Subcutaneous adipose tissue (tissue), 4 donors: ENCODE measurements around the gene RPS6KB1. TPM values are rescaled to one million over a fixed set of nuclear protein-coding genes. Genes with fewer than 3 reads are reported as not detected.

Source experiments
- total RNA-seq, 4 donors: library from RNA; depleted of rRNA; stranded (reverse); fragments of >200 nt; gene quantifications; one replicate each; pipeline ENCODE4 v1.1.0, GENCODE V29; 2016
- TF ChIP-seq, protein P1 (sequence below): fragments of 450-650 bp; IDR thresholded peaks from one replicate; pipeline ENCODE4 v1.5.1; 2016; ENCODE audit warnings: low read depth, mild to moderate bottlenecking, control low read depth, antibody characterized with exemption, moderate library complexity

The RPS6KB1 gene
- total RNA-seq, 4 donors from 2014 or later, result 26.5 to 45.5 (median 35.0) TPM

DNA sequence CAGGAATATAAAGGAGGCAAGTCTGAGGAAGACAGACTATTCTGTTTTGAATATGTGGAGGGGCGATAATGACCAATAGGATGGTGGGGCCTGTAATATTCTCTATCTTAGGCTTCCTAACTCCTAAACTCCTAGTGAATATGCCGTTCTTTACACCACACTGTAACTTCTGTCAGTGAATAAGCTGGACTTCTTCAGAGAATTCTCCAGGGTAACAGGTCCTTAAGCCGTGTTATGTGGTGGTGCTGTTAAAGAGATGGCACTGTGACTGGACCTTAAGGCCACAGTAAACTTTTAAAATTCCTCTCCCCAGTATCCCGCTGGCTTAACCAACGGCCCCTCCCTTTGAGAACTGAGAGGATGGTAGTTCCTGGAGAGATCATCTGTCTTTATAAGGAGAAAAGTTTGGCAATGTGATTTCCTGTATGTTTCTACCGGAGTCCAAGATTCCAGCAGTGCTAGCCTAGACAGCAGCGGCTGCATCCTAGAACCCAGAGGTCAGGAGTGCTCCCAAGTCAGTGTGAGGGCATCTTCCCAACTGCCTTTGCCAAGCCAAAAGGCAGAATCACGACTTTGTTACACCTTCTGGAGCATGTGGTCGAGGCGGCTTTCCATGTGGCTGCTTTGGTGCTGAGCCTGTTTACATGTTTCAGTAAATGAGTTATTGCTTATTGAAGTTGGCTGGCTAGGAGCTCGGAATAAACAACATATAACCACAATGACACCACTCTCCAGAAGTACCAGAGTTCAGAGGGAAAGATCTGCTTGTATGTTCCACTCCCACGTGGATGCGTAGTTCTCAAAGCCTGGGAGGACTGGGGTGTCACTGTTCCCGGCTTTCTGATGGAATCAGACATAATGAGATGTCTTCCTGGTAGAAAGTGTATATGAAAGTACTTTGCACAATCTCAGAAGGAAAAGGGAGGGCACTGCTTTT is 41.2 kb upstream of the RPS6KB1 start:
- TF ChIP-seq, protein P1, sequence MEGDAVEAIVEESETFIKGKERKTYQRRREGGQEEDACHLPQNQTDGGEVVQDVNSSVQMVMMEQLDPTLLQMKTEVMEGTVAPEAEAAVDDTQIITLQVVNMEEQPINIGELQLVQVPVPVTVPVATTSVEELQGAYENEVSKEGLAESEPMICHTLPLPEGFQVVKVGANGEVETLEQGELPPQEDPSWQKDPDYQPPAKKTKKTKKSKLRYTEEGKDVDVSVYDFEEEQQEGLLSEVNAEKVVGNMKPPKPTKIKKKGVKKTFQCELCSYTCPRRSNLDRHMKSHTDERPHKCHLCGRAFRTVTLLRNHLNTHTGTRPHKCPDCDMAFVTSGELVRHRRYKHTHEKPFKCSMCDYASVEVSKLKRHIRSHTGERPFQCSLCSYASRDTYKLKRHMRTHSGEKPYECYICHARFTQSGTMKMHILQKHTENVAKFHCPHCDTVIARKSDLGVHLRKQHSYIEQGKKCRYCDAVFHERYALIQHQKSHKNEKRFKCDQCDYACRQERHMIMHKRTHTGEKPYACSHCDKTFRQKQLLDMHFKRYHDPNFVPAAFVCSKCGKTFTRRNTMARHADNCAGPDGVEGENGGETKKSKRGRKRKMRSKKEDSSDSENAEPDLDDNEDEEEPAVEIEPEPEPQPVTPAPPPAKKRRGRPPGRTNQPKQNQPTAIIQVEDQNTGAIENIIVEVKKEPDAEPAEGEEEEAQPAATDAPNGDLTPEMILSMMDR, result no peak

DNA sequence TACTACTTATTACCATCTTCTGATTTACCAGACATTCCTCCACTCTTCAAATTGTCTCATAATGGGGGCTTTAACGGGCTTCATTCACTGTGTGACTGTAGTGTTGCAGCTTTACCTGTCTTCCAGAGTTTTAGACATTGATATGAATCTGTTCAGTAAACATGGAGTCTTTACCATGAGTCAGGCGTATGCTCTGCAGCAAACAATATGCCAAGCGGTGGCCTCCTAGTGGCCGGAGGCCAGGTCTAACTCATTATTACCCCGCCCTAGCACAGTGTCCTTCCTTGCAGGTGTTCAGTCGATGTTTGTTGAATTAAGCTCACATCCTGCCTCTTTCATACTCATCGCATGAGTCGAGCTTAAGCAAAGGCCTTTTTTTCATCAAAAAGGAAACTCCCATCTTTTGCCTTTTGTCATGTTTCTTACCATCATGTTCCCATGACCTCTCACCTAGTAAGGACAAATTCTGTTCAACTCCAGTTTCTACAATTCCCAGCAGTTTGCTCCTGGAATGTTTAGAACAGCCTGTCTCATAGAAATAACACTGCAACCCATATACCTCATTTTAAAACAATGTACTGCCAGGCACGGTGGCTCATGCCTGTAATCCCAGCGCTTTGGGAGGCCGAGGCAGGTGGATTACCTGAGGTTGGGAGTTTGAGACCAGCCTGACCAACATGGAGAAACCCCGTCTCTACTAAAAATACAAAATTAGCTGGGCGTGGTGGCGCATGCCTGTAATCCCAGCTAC is 39.6 kb upstream of the RPS6KB1 start:
- TF ChIP-seq, protein P1, result peak; percentile 35

DNA sequence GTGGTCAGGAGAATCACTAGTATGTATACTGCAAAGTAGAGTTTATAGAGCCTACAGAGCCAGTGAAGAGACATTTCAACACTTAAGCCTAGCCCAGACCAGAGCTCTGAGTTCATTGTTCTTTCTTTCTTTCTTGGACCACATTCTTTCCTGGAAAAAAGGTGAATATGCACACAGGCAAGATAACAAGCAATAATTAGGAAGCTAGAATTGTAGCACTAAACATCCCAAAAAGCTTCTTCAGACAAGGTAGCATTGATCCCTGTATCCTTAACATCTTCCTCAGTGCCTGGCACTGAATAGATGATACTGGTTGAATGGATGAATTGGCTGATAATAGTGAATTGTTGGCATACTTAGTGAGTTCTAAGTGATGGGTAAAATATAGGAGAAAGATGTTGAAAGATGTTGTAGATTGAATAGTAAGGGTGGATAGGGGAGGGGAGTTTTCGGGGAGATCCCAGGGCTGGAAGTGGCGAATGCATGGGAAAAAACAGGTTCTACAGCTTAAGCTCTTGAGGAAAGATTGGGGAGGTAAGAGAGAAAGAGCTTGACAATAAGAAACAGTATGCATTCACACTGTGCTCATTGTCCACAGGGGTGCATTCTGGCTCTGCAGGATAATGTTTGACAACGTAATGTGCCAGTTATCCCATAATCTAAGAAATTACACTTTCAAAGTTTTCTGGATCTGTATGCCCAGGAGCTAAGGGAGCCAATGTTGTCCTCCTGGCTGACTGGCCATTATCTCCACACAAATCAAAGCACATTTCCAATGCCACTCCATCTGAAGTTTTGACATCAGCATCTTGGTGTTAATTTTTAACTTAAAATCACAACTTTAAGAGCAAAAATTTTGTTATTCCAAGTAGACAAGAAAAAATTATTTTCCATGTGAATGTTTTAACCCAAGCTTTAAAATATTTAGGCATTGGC is 35.8 kb upstream of the RPS6KB1 start:
- TF ChIP-seq, protein P1, result no peak

DNA sequence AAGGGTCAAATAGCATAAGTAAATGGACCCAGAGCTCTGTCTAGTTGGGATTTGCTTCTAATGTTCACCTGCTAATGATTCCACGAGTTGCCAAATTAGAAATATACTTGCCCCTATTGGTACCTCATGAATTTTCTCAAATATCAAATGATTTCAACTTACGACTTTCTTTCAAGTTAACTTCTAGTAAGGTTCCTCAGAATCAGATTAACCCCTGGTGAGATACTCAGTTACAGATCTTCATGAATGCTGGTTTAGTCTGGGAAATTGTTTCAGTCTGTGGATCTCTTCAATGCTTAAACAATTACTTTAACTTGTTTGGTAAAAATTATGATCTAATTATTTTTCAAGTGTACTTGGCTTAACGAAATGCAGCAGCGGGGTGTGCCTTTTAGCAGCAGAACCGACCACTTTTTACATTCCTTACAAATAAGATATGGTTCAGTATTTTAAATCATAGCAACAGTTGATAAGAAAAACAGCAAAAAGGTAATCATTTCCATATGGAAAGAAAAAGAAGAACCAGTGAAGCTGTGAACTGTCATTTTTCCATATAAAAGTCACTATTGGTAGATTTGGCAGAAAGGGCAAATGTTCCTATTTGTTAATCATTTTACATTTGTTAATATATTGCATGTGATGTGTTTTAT is 34.6 kb upstream of the RPS6KB1 start:
- TF ChIP-seq, protein P1, result peak; percentile 12

DNA sequence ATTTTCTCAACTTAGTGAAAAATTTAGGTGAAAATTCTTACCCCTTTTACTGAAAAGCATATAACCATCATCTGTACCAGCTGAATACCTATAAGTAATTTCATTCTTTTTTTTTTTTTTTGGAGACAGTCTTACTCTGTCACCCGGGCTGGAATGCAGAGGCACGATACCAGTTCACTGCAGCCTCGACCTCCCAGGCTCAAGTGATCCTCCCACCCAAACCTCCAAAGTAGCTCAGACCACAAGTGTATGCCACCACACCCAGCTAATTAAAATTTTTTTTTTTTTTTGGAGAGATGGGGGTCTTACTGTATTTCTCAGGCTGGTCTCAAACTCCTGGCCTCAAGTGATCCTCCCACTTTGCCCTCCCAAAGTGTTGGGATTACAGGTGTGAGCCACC is 34.0 kb upstream of the RPS6KB1 start:
- TF ChIP-seq, protein P1, result no peak

DNA sequence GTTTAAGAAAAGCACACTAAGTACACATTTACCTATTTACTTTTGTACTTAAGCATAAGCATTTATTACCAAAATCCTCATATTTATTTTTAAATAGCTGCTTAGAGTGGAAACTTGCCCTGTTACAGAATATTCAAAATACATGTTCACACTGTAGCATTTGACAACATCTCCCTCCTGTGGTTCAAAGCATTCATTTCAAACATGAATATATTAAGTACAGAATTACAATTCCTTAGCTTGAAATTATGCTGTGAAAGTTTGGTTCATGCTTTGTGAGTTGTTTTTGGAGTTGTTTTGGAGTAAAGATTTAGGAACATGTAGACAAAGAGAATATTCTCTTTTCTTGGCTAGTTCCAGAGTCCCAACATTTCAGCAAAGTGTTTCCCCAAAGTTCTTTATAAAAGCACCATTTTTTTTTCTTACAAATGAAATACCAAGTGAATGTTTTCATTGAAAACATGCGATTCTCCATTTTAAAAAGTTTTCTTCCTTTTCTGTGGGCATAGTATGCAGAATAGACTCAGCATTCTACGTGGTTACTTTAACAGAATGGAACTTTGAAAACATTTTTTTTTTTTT is 33.4 kb upstream of the RPS6KB1 start:
- TF ChIP-seq, protein P1, result no peak
